ENCODE data around the gene E2F4. TPM values are rescaled to one million over a fixed set of nuclear protein-coding genes. Genes with fewer than 3 reads are reported as not detected.
A peak's percentile ranks its signal among the peaks of the same experiment; 100 is the strongest.

Gene E2F4
- total and polyA plus RNA-seq, 2 of the 13 experiments (the other 11 are each of a cell fraction or from before 2014, with no cell fraction given): 84.8 to 91.2 TPM

GRCh38 chr16:67170949-67171649 lies 20.9 kb upstream of the E2F4 start:
- peak overlapping the region; percentile 99 for H3K4me2 ChIP-seq (ENCODE audit: low read depth, low read length)
- no peak for FAIRE-seq
- peaks cover 62% of the 10 kb centered on the region for H3K4me1 ChIP-seq (ENCODE audit: insufficient read depth, low read length)
- peak overlapping the region; percentile 71 for H3K27ac ChIP-seq (ENCODE audit: extremely low read length, insufficient read depth, low read length)
- peak; percentile 45 for DNase-seq (ENCODE audit: low spot score)
- H3K4me3 ChIP-seq (replicated peaks in 1 of 3; ENCODE audit: insufficient read depth in 1 of 3, low read depth in 2 of 3, low read length in 3 of 3): peak overlapping the region; percentile 65 to 78 (median 67)
- H3K9me3 ChIP-seq (ENCODE audit: low read length): no peaks in the 10 kb centered on the region
- ChIA-PET CTCF (ENCODE audit: low intra/inter-chr PET ratio, low total read pairs) (interaction anchor here (0.7 to 1.5 kb wide), 2 partner anchors 11 to 13 kb away, joined by 3 to 4 read pairs; partner anchors contain the start of genes FBXL8, MATCAP1 and TRADD), POLR2A (interaction anchor here (0.7 to 3.4 kb wide), 23 partner anchors 11 to 341 kb away, joined by 3 to 54 read pairs (median 4); partner anchors contain the start of genes B3GNT9, CBFB, E2F4 and EXOC3L1)
- peak overlapping the region; percentile 75 for H3K9ac ChIP-seq (ENCODE audit: insufficient read depth, low read depth, low read length)
- peak; percentile 12 for ATAC-seq
- WGBS (ENCODE audit: low lambda C conversion rate): 3% methylated on average over 13 of the region's 14 CpGs
- in situ Hi-C loops (cut with HindIII; ENCODE audit: extremely low pct_ligation_motif_present, low pct_unique_long_range_greater_than_20kb): no loop called here
- H3K27me3 ChIP-seq (ENCODE audit: control insufficient read depth in 1 of 2, insufficient read depth in 2 of 2, low read length in 2 of 2): peaks cover 3 to 29% of the 10 kb centered on the region in 2 experiments; a peak in 4 of 5 replicates
- H3K36me3 ChIP-seq (replicated peaks in 1 of 2; ENCODE audit: control insufficient read depth in 1 of 2, insufficient read depth in 2 of 2, low read length in 2 of 2): no peaks in the 10 kb centered on the region; a peak in 1 of 5 replicates
- no peaks in the 10 kb centered on the region for H4K20me1 ChIP-seq (ENCODE audit: insufficient read depth, low read length)
- TSS peak; percentile 64 for BruUV-seq (replicated peaks)
- H3K79me2 ChIP-seq (ENCODE audit: insufficient read depth, low read length): no peaks in the 10 kb centered on the region
- intact Hi-C loops (cut with micrococcal nuclease; ENCODE audit: unreplicated experiment): loop anchor here (1.0 kb wide), 2 partner anchors 12 to 194 kb away; partner anchors contain the start of gene MATCAP1
- peak overlapping the region; percentile 24 for H2AFZ ChIP-seq (ENCODE audit: low read length)
- no peak for TF ChIP-seq ZNF597 (CRISPR knock-in tag; IDR thresholded peaks at IDR 0.05)
- no peak for TF ChIP-seq FOXO4 (CRISPR knock-in tag; conservative IDR thresholded peaks at IDR 0.05)
- TF ChIP-seq ZMYM3 (CRISPR knock-in tag; IDR thresholded peaks at IDR 0.05): no peak
- TF ChIP-seq NFATC3 (CRISPR knock-in tag; IDR thresholded peaks at IDR 0.05): no peak
- no peak for TF ChIP-seq NFAT5 (CRISPR knock-in tag; IDR thresholded peaks at IDR 0.05)
- no peak for TF ChIP-seq PCBP1 (IDR thresholded peaks at IDR 0.05; ENCODE audit: borderline replicate concordance, low read depth, low read length)
- no peak for TF ChIP-seq ZNF781 (CRISPR knock-in tag; IDR thresholded peaks at IDR 0.05; ENCODE audit: borderline replicate concordance, not compliant biosample characterization)
- TF ChIP-seq ZNF616 (CRISPR knock-in tag; IDR thresholded peaks at IDR 0.05; ENCODE audit: low read depth): peak; percentile 74; the same call in 1 of the 2 replicates
- no peak for TF ChIP-seq BATF2 (CRISPR knock-in tag; IDR thresholded peaks at IDR 0.05)
- TF ChIP-seq ZNF335 (CRISPR knock-in tag; IDR thresholded peaks at IDR 0.05): no peak
- 0 out of 2 replicates have a peak, but pooled peaks have one; percentile 35 for TF ChIP-seq ATF2 (CRISPR knock-in tag; IDR thresholded peaks at IDR 0.05)
- TF ChIP-seq HNRNPH1 (optimal IDR thresholded peaks at IDR 0.05; ENCODE audit: low read depth, low read length): no peak
